ENCODE results near the gene PLAC1.

GRCh38 chrX:134607523-134607922 is 50.7 kb downstream of the PLAC1 start:
- TF ChIP-seq CTCF (IDR thresholded peaks at IDR 0.05; ENCODE audit: low read depth, low read length), result no peak
- no peak for TF ChIP-seq EZH2phosphoT487 (IDR thresholded peaks at IDR 0.05; ENCODE audit: low read depth)

All from OCI-LY3 (cell line).